ENCODE results near the gene TIMM8B. TPM values are rescaled to one million over a fixed set of nuclear protein-coding genes. Genes with fewer than 3 reads are reported as not detected.

TIMM8B gene
- polyA plus RNA-seq, 3 donors: 27.9 to 160 (median 143) TPM

- H4K20me1 ChIP-seq (ENCODE audit: insufficient read depth, low read length): no peaks in the 10 kb centered on the region
- peak overlapping the region in 1 of 7 donors; percentile 21 for H3K27ac Mint-ChIP-seq
- H3K27ac ChIP-seq (ENCODE audit: low read depth in 1 of 2, low read length in 2 of 2): no peak overlapping the region
- no peaks in the 10 kb centered on the region for H3K36me3 ChIP-seq (replicated peaks in 1 of 2; ENCODE audit: control insufficient read depth in 1 of 2, insufficient read depth in 2 of 2, low read length in 2 of 2)
- H3K4me3 ChIP-seq (replicated peaks in 1 of 3; ENCODE audit: low read depth in 2 of 3, low read length in 3 of 3): no peak overlapping the region
- no peak for DNase-seq
- H3K4me2 ChIP-seq (replicated peaks; ENCODE audit: extremely low read depth, low read length, poor library complexity, severe bottlenecking): no peak overlapping the region
- peaks cover 13 to 16% of the 10 kb centered on the region in 2 donors for H3K4me1 ChIP-seq (ENCODE audit: control insufficient read depth in 1 of 2, insufficient read depth in 2 of 2, low read length in 2 of 2)
- intact Hi-C loops (cut with micrococcal nuclease): loop anchor here (5.0 to 10.0 kb wide), 2 partner anchors 63 to 170 kb away; partner anchors contain the start of gene BCO2 (in 2 of the 2)
- peaks cover 3 to 4% of the 10 kb centered on the region in 2 donors for H3K36me3 Mint-ChIP-seq
- H2AFZ ChIP-seq (ENCODE audit: insufficient read depth, low read depth, low read length, poor library complexity, severe bottlenecking): no peak overlapping the region
- H3K9ac ChIP-seq (ENCODE audit: insufficient read depth, low read length, poor library complexity, severe bottlenecking): no peak overlapping the region
- H3K4me3 Mint-ChIP-seq: no peak overlapping the region
- peaks cover 0 to 2% (median 0%) of the 10 kb centered on the region in 3 donors for H3K27me3 Mint-ChIP-seq (ENCODE audit: low read depth in 3 of 3)
- H3K9me3 Mint-ChIP-seq: peaks cover 0 to 4% (median 0%) of the 10 kb centered on the region in 7 donors
- no peak for TF ChIP-seq CTCF (IDR thresholded peaks at IDR 0.05)
- no peaks in the 10 kb centered on the region for H3K27me3 ChIP-seq (ENCODE audit: control insufficient read depth in 2 of 2, insufficient read depth in 2 of 2, low read length in 2 of 2)
- H3K9me3 ChIP-seq (replicated peaks in 1 of 2; ENCODE audit: control insufficient read depth in 1 of 2, insufficient read depth in 1 of 2, low read length in 2 of 2): no peaks in the 10 kb centered on the region
- peaks cover 21% of the 10 kb centered on the region for H3K4me1 Mint-ChIP-seq
- no peaks in the 10 kb centered on the region for H3K79me2 ChIP-seq (ENCODE audit: insufficient read depth, low read length)
- 100% methylated on average over 1 of the region's 2 CpGs for WGBS (ENCODE audit: insufficient coverage)
Measured at GRCh38 chr11:112114460-112114859, 27.9 kb upstream of the TIMM8B start.

GRCh38 chr11:112113539-112114457 is 27.2 kb upstream of the TIMM8B start:
- peaks cover 19% of the 10 kb centered on the region for H3K4me1 Mint-ChIP-seq
- H3K36me3 Mint-ChIP-seq: peaks cover 4 to 6% of the 10 kb centered on the region in 2 donors
- no peak overlapping the region for H3K4me2 ChIP-seq (replicated peaks; ENCODE audit: extremely low read depth, low read length, poor library complexity, severe bottlenecking)
- no peaks in the 10 kb centered on the region for H3K27me3 ChIP-seq (ENCODE audit: control insufficient read depth in 2 of 2, insufficient read depth in 2 of 2, low read length in 2 of 2)
- H3K27ac Mint-ChIP-seq: peak overlapping the region in 3 of 7 donors; percentile 21 to 77 (median 35)
- H3K27ac ChIP-seq (ENCODE audit: low read depth in 1 of 2, low read length in 2 of 2): no peak overlapping the region
- no peaks in the 10 kb centered on the region for H3K36me3 ChIP-seq (replicated peaks in 1 of 2; ENCODE audit: control insufficient read depth in 1 of 2, insufficient read depth in 2 of 2, low read length in 2 of 2)
- H4K20me1 ChIP-seq (ENCODE audit: insufficient read depth, low read length): no peaks in the 10 kb centered on the region
- no peak overlapping the region for H3K9ac ChIP-seq (ENCODE audit: insufficient read depth, low read length, poor library complexity, severe bottlenecking)
- H3K4me3 ChIP-seq (replicated peaks in 1 of 3; ENCODE audit: low read depth in 2 of 3, low read length in 3 of 3): no peak overlapping the region
- H3K27me3 Mint-ChIP-seq (ENCODE audit: low read depth in 3 of 3): peaks cover 0 to 2% (median 0%) of the 10 kb centered on the region in 3 donors
- peak; percentile 36 to 72 (median 72) for DNase-seq
- H3K4me1 ChIP-seq (ENCODE audit: control insufficient read depth in 1 of 2, insufficient read depth in 2 of 2, low read length in 2 of 2): peaks cover 10 to 15% of the 10 kb centered on the region in 2 donors
- H3K4me3 Mint-ChIP-seq: no peak overlapping the region
- intact Hi-C loops (cut with micrococcal nuclease): loop anchor here (5.0 to 10.0 kb wide), 2 partner anchors 64 to 171 kb away; partner anchors contain the start of gene BCO2 (in 2 of the 2)
- WGBS (ENCODE audit: insufficient coverage): 91% methylated on average over 1 of the region's 6 CpGs
- no peaks in the 10 kb centered on the region for H3K9me3 ChIP-seq (replicated peaks in 1 of 2; ENCODE audit: control insufficient read depth in 1 of 2, insufficient read depth in 1 of 2, low read length in 2 of 2)
- peak; percentile 80 for TF ChIP-seq CTCF (IDR thresholded peaks at IDR 0.05)
- peaks cover 0 to 4% (median 0%) of the 10 kb centered on the region in 7 donors for H3K9me3 Mint-ChIP-seq
- H3K79me2 ChIP-seq (ENCODE audit: insufficient read depth, low read length): no peaks in the 10 kb centered on the region
- peak overlapping the region; percentile 6 for H2AFZ ChIP-seq (ENCODE audit: insufficient read depth, low read depth, low read length, poor library complexity, severe bottlenecking)

Data from CD14-positive monocyte (primary cell).